DOHH2 (cell line): ENCODE results near the gene RASGRP1.

Experiments
- CTCF ChIP-seq: fragments of 200-600 bp; sonication (generic); IDR thresholded peaks from one replicate; pipeline ENCODE4 v1.5.1; 2014; ENCODE audit warnings: antibody characterized with exemption, mild to moderate bottlenecking, low read depth, low read length; ENCODE audit not compliant: poor library complexity, severe bottlenecking
- EZH2phosphoT487 ChIP-seq: fragments of 200-600 bp; sonication (generic); IDR thresholded peaks from 2 replicates; pipeline ENCODE4 v1.6.1; 2017; ENCODE audit warnings: borderline replicate concordance, mild to moderate bottlenecking, antibody characterized with exemption, low read length, moderate library complexity, mixed read lengths

GRCh38 chr15:38506997-38507396, 57.6 kb downstream of the RASGRP1 start:
- TF ChIP-seq CTCF (no peak), EZH2phosphoT487 (no peak)
